Vagina (tissue), 2 donors: ENCODE results near the gene WWTR1.

Source experiments
- POLR2A ChIP-seq, 2 donors: fragments of 450-650 bp; IDR thresholded peaks; one replicate each; pipeline ENCODE4 v1.6.1; 2017; ENCODE audit warnings: antibody characterized with exemption in 2 of 2, mild to moderate bottlenecking in 2 of 2, moderate library complexity in 2 of 2
- POLR2AphosphoS5 ChIP-seq, 2 donors: sonication (generic); formaldehyde crosslinking; IDR thresholded peaks; one replicate each; pipeline ENCODE4 v1.9.0; 2017; ENCODE audit warnings: antibody characterized with exemption in 2 of 2, mild to moderate bottlenecking in 2 of 2, low read depth in 1 of 2; ENCODE audit not compliant: insufficient read depth in 1 of 2
- TF ChIP-seq, protein P1 (sequence below), 3 experiments: fragments of 450-650 bp in 2 of 3; fragments of 200-600 bp in 1 of 3; sonication (generic) in 1 of 3; IDR thresholded peaks; one replicate each; pipeline ENCODE4 v1.5.1; 2017 to 2019; ENCODE audit warnings: antibody characterized with exemption in 3 of 3, mild to moderate bottlenecking in 2 of 3, moderate library complexity in 2 of 3

DNA sequence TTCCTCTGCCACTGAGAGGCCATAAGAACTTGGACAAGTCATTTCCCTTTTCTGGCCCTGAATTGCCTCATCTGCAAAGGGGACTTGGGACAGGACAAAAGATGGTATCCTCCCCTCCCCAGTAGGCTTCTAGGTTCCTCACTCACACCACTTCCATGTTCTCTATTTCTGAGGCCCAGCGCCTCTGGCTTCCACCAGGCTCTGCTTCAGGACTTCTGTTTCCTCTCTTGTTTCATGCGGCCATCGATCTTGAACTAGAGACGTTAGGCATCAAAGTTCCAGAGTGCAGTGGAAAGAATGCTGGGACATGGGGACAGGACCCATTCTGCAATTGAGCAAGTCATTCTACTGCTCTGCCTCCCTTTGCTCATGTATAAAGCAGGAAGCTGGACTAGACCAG lies 181.6 kb downstream of the WWTR1 start:
- TF ChIP-seq, protein P1, sequence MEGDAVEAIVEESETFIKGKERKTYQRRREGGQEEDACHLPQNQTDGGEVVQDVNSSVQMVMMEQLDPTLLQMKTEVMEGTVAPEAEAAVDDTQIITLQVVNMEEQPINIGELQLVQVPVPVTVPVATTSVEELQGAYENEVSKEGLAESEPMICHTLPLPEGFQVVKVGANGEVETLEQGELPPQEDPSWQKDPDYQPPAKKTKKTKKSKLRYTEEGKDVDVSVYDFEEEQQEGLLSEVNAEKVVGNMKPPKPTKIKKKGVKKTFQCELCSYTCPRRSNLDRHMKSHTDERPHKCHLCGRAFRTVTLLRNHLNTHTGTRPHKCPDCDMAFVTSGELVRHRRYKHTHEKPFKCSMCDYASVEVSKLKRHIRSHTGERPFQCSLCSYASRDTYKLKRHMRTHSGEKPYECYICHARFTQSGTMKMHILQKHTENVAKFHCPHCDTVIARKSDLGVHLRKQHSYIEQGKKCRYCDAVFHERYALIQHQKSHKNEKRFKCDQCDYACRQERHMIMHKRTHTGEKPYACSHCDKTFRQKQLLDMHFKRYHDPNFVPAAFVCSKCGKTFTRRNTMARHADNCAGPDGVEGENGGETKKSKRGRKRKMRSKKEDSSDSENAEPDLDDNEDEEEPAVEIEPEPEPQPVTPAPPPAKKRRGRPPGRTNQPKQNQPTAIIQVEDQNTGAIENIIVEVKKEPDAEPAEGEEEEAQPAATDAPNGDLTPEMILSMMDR (IDR thresholded peaks at IDR 0.05), result no peak
- no peak for TF ChIP-seq POLR2A (IDR thresholded peaks at IDR 0.05)
- no peak for TF ChIP-seq POLR2AphosphoS5 (IDR thresholded peaks at IDR 0.05; ENCODE audit: insufficient read depth in 1 of 2, low read depth in 1 of 2)
